Activated CD4-positive, alpha-beta T cell treated with anti-CD3 and anti-CD28 coated beads, Interleukin-2, amount 50 U/mL, for 16 hours (primary cell): ENCODE results near the gene CRLF3.
"Not testable (repeated sequence)": the region's sequence is repeated elsewhere in the genome, so short reads cannot be mapped to it uniquely, and the experiment has no call there.

Source experiments
- DNase-seq: peaks from one replicate; pipeline ENCODE4 v3.0.0-alpha.2; 2020

The CRLF3 gene

DNA sequence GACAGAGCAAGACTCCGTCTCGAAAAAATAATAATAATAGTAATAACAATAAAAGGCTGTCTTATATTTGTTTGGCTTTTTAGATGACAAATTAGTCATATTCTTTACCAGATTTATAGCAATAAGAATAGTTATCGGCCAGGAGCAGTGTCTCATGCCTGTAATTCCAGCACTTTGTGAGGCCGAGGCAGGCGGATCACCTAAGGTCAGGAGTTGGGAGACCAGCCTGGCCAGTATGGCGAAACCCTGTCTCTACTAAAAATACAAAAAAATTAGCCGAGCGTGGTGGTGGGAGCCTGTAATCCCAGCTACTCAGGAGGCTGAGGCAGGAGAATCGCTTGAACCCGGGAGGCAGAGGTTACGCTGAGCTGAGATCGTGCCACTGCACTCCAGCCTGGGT lies 10.3 kb downstream of the CRLF3 start:
- not testable (repeated sequence) for DNase-seq

DNA sequence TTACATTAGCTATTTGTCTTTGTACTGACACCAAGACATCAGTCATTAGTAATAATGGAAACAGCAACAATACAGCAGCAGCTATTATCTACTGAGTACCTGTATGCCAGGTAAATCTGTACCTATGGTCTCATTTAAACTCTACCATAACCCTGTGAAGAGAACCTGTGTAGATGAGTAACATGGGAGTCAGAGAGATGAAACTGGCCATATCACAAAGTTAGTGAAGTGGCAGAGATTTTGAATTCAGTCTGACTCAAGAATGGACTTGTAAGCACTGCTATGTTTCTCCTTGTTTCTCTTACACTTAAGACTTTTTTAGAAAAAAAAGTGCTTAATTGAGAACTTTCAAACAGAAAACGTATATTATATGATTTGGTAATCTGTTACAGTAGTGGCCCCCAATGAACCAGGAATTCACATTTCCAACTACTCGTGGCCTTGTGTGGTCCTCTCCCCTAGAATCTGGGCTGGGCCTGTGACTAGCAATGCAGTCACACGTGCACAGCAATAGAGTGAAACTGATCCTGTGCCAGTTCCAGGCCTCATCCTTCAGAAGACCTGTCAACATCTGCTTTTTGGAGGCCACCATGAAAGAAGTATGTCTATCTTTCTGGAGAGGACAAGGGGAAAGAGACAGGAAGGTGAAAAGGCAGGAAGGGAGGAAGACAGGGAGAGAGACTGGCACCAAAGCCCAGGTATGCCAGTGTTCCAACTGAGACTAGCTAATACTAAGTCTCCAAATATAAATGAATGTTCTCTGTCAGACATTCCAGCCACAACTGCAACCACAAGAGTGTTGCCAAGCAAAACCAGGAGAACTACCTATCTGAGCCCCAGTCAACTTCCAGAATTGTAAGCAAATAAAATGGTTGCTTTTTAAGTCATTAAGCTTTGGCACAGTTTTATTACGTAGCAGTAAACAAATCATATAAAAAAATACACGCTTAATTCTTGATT lies 12.0 kb downstream of the CRLF3 start:
- DNase-seq: no peak

DNA sequence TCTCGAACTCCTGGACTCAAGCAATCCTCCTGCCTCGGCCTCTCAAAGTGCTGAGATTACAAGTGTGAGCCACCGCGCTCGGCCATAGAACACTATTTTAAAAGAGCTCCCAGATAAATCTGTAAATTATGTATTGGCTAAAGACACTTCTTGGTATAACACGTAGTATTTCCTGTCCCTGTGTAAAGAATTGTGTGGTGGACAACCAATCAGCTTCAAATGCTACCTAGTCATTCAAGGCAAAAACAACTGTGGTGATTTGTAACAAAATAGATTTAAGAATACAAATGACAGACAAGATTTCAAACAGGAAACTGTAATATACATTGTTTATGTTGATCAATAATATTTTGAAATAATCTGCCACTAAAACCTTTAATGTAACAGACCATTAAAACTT lies 14.6 kb downstream of the CRLF3 start:
- no peak for DNase-seq

DNA sequence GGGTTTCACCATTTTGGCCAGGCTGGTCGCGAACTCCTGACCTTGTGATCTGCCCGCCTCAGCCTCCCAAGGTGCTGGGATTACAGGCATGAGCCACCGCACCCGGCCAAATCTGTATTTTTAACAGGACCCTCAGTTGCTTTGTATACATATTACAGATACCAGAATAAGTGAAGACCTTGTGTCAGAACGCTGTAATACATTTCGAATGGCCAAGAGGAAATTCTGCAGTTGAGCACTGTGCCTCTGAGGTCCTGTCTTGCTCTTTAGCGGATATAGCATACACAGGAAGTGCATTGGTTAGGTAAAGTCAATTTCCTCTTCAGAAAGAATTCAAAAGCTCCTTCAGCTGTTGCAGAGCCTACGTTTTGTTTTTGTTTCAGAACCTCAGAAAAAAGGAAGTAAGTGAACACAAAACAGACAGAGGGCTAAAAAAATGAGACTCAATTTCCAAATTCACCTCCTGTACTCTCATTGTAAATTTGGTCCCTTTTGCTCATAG lies 15.7 kb downstream of the CRLF3 start:
- peak; percentile 82 for DNase-seq

DNA sequence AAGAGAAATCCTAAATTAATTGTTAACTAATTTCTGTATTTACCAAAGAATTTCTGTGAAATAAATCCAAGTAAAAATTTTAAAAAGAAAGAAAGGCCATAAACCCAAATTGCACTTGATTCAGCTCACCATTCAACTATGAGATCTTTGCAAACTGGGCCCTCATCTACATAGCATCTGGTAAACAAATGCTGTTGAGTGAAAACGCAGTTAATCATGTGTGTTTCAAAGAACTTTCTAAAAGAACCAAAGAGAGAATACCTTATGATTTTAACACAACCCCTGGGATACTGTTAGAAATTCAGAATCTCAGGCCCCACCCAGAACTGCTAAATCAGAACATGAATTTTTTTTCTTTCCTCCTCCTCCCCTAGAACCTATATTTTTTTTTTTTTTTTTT lies 16.6 kb downstream of the CRLF3 start:
- no peak for DNase-seq

DNA sequence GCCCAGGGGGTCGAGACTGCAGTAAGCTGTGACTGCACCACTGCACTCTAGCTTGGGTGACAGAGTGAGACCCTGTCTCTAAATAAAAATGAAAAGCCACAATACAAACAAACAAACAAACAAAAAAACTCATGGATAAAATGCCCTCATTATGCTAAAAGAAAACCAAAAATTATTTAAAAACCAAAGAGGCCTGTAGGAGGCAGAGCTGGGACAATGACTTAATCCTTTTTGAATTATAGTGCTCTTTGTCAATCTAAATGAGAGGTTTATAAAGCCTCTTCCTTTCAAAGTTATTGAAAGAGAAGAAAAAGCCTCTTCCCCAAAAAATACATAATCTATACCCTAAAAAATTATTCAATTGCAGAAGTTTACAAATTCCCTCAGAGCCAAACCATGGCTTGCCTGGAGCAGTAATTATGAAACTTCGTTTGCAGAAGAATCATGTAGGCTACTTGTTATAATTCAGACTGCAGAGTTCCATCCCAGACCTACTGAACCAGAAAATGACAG lies 18.5 kb downstream of the CRLF3 start:
- no peak for DNase-seq

DNA sequence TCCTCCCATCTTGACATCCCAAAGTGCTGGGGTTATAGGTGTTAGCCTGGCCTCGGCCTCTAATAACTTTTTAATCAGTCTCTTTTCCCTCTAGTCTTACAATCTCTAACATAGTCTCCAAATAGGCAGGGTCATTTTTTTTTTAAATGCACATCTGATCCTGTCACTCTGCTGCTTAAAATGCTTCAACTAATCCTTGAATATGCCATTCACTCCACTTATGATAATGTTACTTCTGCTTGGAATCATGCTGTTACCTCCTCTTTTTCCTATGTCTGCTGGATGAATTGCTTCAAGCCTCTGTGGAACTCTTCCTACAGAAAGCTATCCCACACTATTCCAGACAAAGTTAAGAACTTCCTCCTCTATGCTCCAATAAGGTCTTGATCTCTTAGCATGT lies 22.8 kb downstream of the CRLF3 start:
- no peak for DNase-seq

DNA sequence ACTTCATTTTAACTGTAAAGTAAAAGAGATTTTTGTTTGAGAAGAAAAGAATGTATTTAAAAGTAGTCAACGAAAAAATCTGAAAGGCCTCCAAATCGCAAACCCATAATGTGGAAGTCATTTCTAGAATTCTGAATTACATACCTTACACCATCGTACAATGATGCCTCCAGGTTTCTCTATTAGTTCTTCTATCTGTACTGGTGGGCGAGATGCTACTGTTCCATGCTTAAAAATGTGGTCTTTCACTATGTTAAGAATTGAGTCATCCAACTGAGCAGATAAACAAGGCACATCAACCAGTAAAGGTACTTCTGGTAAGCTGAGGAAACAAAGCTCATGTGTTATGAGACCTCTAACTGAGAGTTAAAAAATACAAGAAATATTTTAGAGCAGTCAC lies 28.5 kb downstream of the CRLF3 start:
- DNase-seq: peak; percentile 82

DNA sequence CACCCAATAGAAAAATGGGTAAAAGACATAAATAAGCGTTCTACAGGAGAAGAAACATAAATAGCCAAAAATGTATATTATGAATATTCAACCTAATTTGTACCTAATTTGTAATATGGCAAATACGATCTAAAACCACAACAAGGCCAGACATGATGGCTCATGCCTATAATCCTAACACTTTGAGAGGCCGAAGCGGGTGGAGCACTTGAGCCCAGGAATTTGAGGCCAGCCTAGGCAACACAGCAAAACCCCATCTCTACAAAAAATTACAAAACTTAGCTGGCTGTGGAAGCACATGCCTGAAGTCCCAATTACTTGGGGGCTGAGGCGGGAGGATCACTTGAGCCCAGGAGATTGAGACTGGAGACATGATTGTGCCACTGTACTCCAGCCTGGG lies 30.1 kb downstream of the CRLF3 start:
- DNase-seq: no peak

DNA sequence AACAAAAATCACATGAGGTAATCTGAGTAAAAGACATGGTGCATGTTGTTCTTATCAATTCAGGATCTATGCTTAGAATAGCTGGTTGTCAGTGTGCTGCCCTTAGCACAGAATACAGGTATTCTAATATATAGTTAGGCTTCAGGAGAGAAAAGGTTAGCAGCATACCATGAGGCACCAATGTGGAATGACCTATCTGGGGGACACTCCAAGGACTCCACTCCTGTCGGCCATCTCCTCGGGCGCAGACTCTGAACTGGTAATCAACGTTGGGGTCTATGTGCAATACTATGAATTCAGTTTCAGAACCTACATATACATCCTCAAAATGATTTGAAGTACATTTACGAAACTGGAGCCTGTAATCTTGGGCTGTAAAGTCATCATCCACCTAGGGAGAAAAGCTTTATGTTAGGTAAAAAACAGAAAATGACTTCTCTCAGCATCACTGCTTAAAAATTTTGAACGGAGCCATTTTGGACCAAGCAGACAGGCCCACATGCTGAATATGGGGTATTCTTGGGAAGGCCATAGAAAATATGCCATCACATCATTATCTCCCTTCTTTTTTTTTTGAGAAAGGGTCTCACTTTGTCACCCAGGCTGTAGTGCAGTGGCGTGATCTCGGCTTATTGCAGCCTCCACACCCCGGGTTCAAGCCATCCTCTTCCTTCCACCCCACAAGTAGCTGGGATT lies 31.1 kb downstream of the CRLF3 start:
- DNase-seq: no peak

DNA sequence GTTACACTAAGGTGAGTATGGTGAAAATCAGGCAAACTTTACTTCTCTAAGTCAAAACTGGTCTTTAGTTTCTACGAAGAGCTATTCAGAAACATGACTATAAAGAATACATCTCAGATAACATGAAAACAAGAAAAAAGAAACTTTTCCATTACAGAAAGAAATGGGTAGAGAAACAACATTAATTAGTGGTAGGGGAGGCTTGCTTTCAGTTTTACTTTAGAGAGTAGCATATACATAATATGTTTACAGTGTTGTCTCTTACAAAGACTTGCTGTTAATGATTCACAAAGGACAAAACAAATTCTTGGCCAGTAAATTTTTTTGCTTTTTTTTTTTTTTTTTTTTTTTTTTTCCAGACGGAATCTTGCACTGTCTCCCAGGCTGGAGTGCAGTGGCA lies 34.2 kb downstream of the CRLF3 start:
- DNase-seq: no peak

DNA sequence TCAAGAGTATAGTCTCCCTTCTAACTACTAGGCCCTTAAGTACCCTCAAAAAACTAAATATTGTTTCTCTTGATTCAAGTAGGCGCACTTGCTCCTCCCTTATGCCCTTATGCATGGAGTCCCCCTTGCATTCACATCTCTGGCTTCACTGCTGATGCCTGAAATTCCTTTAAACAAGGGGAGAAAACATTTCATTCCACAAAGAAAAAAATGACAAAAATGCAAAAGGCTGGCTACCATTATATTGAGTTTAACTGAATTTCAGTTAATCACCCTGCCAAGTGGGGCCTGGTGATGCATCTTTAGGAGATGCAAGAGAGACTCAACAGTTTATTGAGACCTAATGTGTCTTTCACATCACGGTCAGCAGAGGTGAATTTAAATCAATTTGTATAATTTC lies 35.6 kb downstream of the CRLF3 start:
- no peak for DNase-seq

DNA sequence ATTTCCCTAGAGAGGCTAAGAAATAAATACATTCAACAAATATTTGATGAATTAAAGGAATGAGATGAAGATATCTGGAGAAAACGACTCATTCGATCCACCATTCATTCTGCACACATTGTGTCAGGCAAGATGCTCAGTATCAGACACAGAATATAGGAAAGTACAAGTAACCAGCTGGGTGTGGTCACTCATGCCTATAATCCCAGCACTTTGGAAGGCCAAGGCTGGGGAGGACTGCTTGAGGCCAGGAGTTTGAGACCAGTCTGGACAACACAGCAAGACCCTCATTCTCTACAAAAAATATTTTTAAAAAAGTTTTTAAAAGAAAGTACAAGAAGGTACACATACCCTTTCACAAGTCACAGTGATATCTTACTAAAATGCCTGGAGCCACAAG lies 42.3 kb downstream of the CRLF3 start:
- DNase-seq: no peak

DNA sequence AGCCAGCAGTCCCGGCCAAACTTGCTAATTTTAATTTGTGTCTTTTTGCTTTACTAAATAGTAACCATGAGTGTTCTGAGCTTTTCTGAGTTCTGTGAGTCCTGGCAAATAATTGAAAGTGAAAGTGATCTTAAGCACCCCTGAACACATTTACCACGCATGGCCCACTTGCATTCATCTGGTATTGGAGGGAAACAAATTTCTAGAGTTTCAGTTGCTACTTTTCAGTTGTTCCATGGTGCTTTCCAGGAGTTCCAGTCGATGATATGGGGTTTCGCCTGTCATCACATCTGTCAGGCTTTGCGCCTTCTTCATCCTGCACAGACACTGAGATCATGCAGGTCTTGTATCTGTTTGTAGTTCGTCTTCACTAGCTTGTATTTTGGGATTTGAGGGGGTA lies 44.1 kb downstream of the CRLF3 start:
- peak; percentile 38 for DNase-seq

DNA sequence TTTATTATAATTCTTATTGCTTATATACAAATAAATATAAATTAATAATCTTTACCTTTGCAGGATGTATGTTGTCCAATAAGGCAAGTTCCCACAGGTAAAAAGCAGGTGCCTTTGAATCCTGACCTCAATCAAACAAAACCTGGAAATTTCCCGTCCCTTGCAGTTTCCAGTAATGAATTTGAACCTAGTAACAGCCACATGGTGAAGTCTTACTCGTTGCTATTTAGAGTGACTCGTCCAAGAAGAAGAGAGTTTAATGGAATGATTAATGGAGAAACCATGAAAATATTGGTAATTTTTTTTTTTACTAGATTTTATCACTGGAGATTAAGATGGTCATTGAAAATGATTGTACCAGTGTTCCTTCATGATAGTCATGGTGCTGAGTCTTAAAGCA lies 55.7 kb downstream of the CRLF3 start:
- not testable (repeated sequence) for DNase-seq

DNA sequence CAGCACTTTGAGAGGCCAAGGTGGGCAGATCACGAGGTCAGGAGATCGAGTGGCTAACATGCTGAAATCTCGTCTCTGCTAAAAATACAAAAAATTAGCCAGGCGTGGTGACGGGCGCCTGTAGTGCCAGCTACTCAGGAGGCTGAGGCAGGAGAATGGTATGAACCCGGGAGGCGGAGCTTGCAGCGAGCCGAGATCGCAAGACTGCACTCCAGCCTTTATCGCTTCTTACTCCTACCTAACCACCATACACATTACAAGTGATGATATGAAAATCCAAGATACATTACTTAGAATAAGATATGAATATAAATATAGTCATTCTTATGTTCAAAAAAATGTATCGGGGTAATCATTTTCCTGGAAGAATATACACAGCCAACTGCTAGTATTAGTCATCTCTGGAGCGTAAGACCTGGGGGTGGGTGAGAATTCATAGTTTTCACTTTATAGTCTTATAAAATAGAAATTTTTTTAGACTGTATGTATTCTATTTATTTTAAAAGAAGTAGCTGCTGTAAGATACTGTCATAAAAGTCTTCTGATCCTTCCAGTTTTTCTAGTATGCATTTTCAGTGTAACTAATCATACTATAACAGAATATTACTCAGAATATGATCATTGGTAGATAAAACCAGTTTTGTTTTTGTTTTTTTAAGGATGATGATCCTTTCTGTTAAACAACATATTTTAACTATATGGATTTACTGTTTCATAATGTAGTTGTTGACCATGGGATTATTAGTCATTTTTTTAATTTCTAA lies 56.7 kb downstream of the CRLF3 start:
- DNase-seq: not testable (repeated sequence)

DNA sequence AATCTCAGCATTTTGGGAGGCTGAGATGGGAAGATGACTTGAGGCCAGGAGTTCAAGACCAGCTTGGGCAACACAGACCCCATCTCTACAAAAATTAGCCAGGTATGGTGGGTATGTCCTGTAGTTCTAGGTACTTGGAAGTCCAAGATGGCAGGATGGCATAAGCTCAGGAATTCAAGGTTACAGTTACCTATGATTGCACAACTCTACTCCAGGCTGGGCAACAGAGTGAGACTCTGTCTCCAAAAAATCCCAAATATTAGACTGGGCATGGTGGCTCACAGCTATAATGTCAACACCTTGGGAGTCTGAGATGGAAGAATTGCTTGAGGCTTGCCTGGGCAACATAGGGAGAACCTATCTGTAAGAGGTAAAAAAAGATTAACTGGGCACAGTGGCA lies 63.4 kb downstream of the CRLF3 start:
- no peak for DNase-seq

DNA sequence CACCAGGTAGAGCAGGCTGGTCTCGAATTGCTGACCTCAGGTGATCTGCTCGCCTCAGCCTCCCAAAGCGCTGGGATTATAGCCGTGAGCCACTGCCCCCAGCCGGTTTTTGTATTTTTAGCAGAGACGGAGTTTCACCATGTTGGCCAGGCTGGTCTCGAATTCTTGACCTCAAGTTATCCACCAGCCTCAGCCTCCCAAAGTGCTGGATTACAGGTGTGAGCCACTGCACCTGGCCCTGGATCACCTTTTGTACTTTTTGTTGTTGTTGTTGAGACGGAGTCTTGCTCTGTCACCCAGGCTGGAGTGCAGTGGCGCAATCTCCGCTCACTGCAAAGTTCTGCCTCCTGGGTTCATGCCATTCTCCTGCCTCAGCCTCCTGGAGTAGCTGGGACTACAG lies 71.2 kb downstream of the CRLF3 start:
- DNase-seq: not testable (repeated sequence)

DNA sequence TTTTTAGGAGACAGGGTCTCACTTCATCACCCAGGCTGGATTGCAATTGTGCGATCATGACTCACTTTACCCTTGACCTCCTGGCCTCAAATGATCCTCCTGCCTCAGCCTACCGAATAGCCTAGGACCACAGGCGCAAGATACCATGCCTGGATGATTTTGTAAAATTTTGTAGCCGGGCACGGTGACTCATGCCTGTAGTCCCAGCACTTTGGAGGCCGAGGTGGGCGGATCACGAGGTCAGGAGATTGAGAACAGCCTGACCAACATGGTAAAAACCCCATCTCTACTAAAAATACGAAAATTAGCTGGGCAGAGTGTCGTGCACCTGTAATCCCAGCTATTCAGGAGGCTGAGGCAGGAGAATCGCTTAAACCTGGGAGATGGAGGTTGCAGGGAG lies 73.5 kb downstream of the CRLF3 start:
- DNase-seq: not testable (repeated sequence)

DNA sequence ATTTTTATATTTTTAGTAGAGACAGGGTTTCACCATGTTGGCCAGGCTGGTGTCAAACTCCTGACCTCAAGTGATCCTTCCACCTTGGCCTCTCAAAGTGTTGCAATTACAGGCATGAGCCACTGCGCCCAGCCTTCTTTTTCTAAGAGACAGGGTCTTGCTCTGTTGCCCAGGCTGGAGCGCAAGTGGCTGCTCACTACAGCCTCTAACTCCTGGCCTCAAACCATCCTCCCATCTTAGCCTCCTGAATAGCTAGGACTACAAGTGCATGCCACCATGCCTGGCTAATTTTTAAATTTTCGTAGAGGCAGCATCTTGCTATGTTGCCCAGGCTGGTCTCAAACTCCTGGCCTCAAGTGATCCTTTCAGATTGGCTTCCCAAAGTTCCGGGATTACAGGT lies 76.9 kb downstream of the CRLF3 start:
- DNase-seq: not testable (repeated sequence)

DNA sequence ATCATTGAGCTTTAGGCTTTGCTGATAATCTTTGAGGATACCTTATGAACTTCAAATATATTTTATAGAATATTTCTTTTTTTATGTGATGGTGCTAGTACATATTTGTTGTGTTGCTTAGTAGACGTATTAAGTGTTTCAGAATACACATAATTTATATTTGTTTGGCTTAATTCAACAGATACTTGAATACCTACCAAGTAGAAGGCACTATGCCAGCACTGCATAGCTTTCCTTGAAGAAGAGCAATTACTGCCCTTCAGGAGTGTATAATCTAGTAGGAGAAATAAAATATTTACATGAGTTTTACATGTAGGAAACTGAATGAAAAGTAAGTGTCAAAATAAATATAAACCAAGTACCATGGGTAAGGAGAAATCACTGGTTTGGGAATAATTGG lies 81.8 kb downstream of the CRLF3 start:
- not testable (repeated sequence) for DNase-seq

DNA sequence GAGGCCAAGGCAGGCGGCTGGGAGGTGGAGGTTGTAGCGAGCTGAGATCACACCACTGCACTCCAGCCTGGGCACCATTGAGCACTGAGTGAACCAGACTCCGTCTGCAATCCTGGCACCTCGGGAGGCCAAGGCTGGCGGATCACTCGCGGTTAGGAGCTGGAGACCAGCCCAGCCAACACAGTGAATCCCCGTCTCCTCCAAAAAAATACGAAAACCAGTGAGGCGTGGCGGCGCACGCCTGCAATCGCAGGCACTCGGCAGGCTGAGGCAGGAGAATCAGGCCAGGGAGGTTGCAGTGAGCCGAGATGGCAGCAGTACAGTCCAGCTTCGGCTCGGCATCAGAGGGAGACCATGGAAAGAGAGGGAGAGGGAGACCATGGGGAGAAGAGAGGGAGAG lies 88.1 kb downstream of the CRLF3 start:
- DNase-seq: not testable (repeated sequence)

DNA sequence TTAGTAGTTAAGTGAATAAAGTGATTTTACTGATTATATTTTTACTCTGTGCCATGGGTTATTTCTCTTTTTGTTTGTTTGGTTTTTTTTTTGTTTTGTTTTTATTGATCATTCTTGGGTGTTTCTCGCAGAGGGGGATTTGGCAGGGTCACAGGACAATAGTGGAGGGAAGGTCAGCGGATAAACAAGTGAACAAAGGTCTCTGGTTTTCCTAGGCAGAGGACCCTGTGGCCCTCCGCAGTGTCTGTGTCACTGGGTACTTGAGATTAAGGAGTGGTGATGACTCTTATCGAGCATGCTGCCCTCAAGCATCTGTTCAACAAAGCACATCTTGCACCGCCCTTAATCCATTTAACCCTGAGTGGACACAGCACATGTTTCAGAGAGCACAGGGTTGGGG lies 88.8 kb downstream of the CRLF3 start:
- not testable (repeated sequence) for DNase-seq
